ENCODE results near the gene UQCRC2.
A peak's percentile ranks its signal among the peaks of the same experiment; 100 is the strongest.
"Not testable (repeated sequence)": the region's sequence is repeated elsewhere in the genome, so short reads cannot be mapped to it uniquely, and the experiment has no call there.

The UQCRC2 gene

GRCh38 chr16:21952793-21953540, at the start of gene UQCRC2:
Gene UQCRC2, plus strand, starts transcription at chr16:21953361. Its CDS starts 63 bp downstream, at chr16:21953424.
- FAIRE-seq (peak; percentile 78), DNase-seq (ENCODE audit: insufficient read length, low spot score) (peak; percentile 84)
- peak; percentile 65; the same call in 1 of the 2 replicates for TF ChIP-seq POLR2A (IDR thresholded peaks at IDR 0.05; ENCODE audit: low read depth, low read length)

- DNase-seq (ENCODE audit: insufficient read length, low spot score); FAIRE-seq: not testable (repeated sequence)
Observed at GRCh38 chr16:21932650-21933049, 20.5 kb upstream of the UQCRC2 start.

GRCh38 chr16:21933316-21933715, 19.8 kb upstream of the UQCRC2 start:
- not testable (repeated sequence) for FAIRE-seq; DNase-seq (ENCODE audit: insufficient read length, low spot score)

- FAIRE-seq, result not testable (repeated sequence)
Observed at GRCh38 chr16:21933790-21934189, 19.4 kb upstream of the UQCRC2 start.

GRCh38 chr16:21936216-21936615, 16.9 kb upstream of the UQCRC2 start:
- not testable (repeated sequence) for DNase-seq (ENCODE audit: insufficient read length, low spot score); FAIRE-seq

More at GRCh38 chr16:21933790-21934189, 19.4 kb upstream of the UQCRC2 start:
- not testable (repeated sequence) for DNase-seq (ENCODE audit: insufficient read length, low spot score)

- DNase-seq (ENCODE audit: insufficient read length, low spot score), result no peak
- FAIRE-seq, result no peak
- TF ChIP-seq POLR2A (IDR thresholded peaks at IDR 0.05; ENCODE audit: low read depth, low read length), result no peak
Observed at GRCh38 chr16:21937336-21937829, 15.8 kb upstream of the UQCRC2 start.

GRCh38 chr16:21940570-21940969, 12.6 kb upstream of the UQCRC2 start:
- no peak for TF ChIP-seq POLR2A (IDR thresholded peaks at IDR 0.05; ENCODE audit: low read depth, low read length)
- no peak for DNase-seq (ENCODE audit: insufficient read length, low spot score)
- no peak for FAIRE-seq

GRCh38 chr16:21943571-21943970, 9.6 kb upstream of the UQCRC2 start:
- no peak for FAIRE-seq
- no peak for DNase-seq (ENCODE audit: insufficient read length, low spot score)
- no peak for TF ChIP-seq POLR2A (IDR thresholded peaks at IDR 0.05; ENCODE audit: low read depth, low read length)

- FAIRE-seq (no peak), DNase-seq (ENCODE audit: insufficient read length, low spot score) (no peak)
- no peak for TF ChIP-seq POLR2A (IDR thresholded peaks at IDR 0.05; ENCODE audit: low read depth, low read length)
Observed at GRCh38 chr16:21946889-21947635, 6.1 kb upstream of the UQCRC2 start.

- FAIRE-seq (no peak), DNase-seq (ENCODE audit: insufficient read length, low spot score) (no peak)
- no peak for TF ChIP-seq POLR2A (IDR thresholded peaks at IDR 0.05; ENCODE audit: low read depth, low read length)
Observed at GRCh38 chr16:21949713-21950260, 3.4 kb upstream of the UQCRC2 start.

GRCh38 chr16:21950782-21951521, 2.2 kb upstream of the UQCRC2 start:
- DNase-seq (ENCODE audit: insufficient read length, low spot score) (no peak), FAIRE-seq (no peak)
- no peak for TF ChIP-seq POLR2A (IDR thresholded peaks at IDR 0.05; ENCODE audit: low read depth, low read length)

- FAIRE-seq (no peak), DNase-seq (ENCODE audit: insufficient read length, low spot score) (peak; percentile 31)
Observed at GRCh38 chr16:21952040-21952792, 945 bp upstream of the UQCRC2 start.

GRCh38 chr16:21953541-21953902, 361 bp downstream of the UQCRC2 start:
- no peak for DNase-seq (ENCODE audit: insufficient read length, low spot score)
- FAIRE-seq, result no peak
- TF ChIP-seq POLR2A (IDR thresholded peaks at IDR 0.05; ENCODE audit: low read depth, low read length), result no peak

More at GRCh38 chr16:21952040-21952792, 945 bp upstream of the UQCRC2 start:
- no peak for TF ChIP-seq POLR2A (IDR thresholded peaks at IDR 0.05; ENCODE audit: low read depth, low read length)
